Testis (tissue), 2 donors: ENCODE measurements around the gene LRRC27.
"Not testable (repeated sequence)": the region's sequence is repeated elsewhere in the genome, so short reads cannot be mapped to it uniquely, and the experiment has no call there.

Experiments
- POLR2A ChIP-seq: fragments of 450-650 bp; IDR thresholded peaks from one replicate; pipeline ENCODE4 v1.6.1; 2017; ENCODE audit warnings: antibody characterized with exemption, mild to moderate bottlenecking, moderate library complexity
- TF ChIP-seq, protein P1 (sequence below), 3 experiments: fragments of 450-650 bp in 2 of 3; fragments of 200-600 bp in 1 of 3; sonication (generic) in 1 of 3; IDR thresholded peaks; one replicate each; pipeline ENCODE4 v1.5.1; 2016 to 2019; ENCODE audit warnings: antibody characterized with exemption in 3 of 3, mild to moderate bottlenecking in 2 of 3, moderate library complexity in 1 of 3

DNA sequence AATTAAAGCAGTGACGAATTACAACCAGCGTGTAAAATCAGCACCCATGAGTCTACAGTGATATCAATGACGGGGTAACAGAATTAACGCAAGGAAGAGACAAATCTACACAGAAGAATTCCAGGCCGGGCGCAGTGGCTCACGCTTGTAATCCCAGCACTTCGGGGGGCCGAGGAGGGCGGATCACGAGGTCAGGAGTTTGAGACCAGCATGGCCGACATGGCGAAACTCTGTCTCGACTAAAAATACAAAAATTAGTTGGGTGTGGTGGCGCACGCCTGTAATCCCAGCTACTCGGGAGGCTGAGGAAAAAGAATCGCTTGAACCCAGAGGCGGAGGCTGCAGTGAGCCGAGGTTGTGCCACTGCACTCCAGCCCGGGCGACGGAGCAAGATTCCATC lies 36.5 kb upstream of the LRRC27 start:
- TF ChIP-seq POLR2A: not testable (repeated sequence)
- TF ChIP-seq, protein P1, sequence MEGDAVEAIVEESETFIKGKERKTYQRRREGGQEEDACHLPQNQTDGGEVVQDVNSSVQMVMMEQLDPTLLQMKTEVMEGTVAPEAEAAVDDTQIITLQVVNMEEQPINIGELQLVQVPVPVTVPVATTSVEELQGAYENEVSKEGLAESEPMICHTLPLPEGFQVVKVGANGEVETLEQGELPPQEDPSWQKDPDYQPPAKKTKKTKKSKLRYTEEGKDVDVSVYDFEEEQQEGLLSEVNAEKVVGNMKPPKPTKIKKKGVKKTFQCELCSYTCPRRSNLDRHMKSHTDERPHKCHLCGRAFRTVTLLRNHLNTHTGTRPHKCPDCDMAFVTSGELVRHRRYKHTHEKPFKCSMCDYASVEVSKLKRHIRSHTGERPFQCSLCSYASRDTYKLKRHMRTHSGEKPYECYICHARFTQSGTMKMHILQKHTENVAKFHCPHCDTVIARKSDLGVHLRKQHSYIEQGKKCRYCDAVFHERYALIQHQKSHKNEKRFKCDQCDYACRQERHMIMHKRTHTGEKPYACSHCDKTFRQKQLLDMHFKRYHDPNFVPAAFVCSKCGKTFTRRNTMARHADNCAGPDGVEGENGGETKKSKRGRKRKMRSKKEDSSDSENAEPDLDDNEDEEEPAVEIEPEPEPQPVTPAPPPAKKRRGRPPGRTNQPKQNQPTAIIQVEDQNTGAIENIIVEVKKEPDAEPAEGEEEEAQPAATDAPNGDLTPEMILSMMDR (IDR thresholded peaks at IDR 0.05): not testable (repeated sequence)
